Parathyroid adenoma (tissue), 2 donors: ENCODE data around the gene CNTNAP2.

Experiments
- H2AFZ ChIP-seq: fragments of 300-600 bp; sonication (generic); one replicate; pipeline ENCODE4 v1.7.0; 2017; ENCODE audit warnings: antibody characterized with exemption, mild to moderate bottlenecking
- H3K27ac ChIP-seq: fragments of 300-600 bp; sonication (generic); one replicate; pipeline ENCODE4 v1.7.0; 2017
- H3K27me3 ChIP-seq: fragments of 300-600 bp; sonication (generic); one replicate; pipeline ENCODE4 v1.7.0; 2017; ENCODE audit warnings: low read length; ENCODE audit not compliant: control insufficient read depth, insufficient read depth
- H3K36me3 ChIP-seq: fragments of 300-600 bp; sonication (generic); one replicate; pipeline ENCODE4 v1.7.0; 2017; ENCODE audit warnings: low read length; ENCODE audit not compliant: control insufficient read depth, insufficient read depth
- H3K4me1 ChIP-seq: fragments of 300-600 bp; sonication (generic); one replicate; pipeline ENCODE4 v1.7.0; 2017; ENCODE audit warnings: control low read depth
- H3K4me2 ChIP-seq: fragments of 300-600 bp; sonication (generic); one replicate; pipeline ENCODE4 v1.7.0; 2017; ENCODE audit warnings: low read length
- H3K4me3 ChIP-seq: fragments of 300-600 bp; sonication (generic); one replicate; pipeline ENCODE4 v1.7.0; 2017; ENCODE audit warnings: low read depth, low read length
- H3K79me2 ChIP-seq: fragments of 300-600 bp; sonication (generic); one replicate; pipeline ENCODE4 v1.7.0; 2017; ENCODE audit warnings: control low read depth
- H3K9ac ChIP-seq: fragments of 300-600 bp; sonication (generic); one replicate; pipeline ENCODE4 v1.7.0; 2017; ENCODE audit warnings: mild to moderate bottlenecking
- H3K9me3 ChIP-seq: fragments of 300-600 bp; sonication (generic); one replicate; pipeline ENCODE4 v1.7.0; 2017; ENCODE audit warnings: low read length; ENCODE audit not compliant: control insufficient read depth
- CTCF ChIP-seq: fragments of 300-600 bp; sonication (generic); IDR thresholded peaks from one replicate; pipeline ENCODE4 v1.7.0; 2017; ENCODE audit warnings: antibody characterized with exemption, mild to moderate bottlenecking
- donor health status: primary hyperparathyroidism.

Gene CNTNAP2

GRCh38 chr7:147496209-147496608, 1379.6 kb downstream of the CNTNAP2 start:
- H3K4me1 ChIP-seq, result no peaks in the 10 kb centered on the region
- no peak overlapping the region for H3K4me2 ChIP-seq
- H3K9ac ChIP-seq, result no peak overlapping the region
- no peak overlapping the region for H2AFZ ChIP-seq
- no peaks in the 10 kb centered on the region for H3K9me3 ChIP-seq
- H3K27ac ChIP-seq, result no peak overlapping the region
- H3K27me3 ChIP-seq, result no peaks in the 10 kb centered on the region
- no peaks in the 10 kb centered on the region for H3K79me2 ChIP-seq
- no peak for TF ChIP-seq CTCF
- no peaks in the 10 kb centered on the region for H3K36me3 ChIP-seq
- H3K4me3 ChIP-seq, result no peak overlapping the region

- H3K9me3 ChIP-seq, result no peaks in the 10 kb centered on the region
- H3K36me3 ChIP-seq, result no peaks in the 10 kb centered on the region
- no peak overlapping the region for H3K9ac ChIP-seq
- H3K4me2 ChIP-seq, result no peak overlapping the region
- no peaks in the 10 kb centered on the region for H3K4me1 ChIP-seq
- H3K27me3 ChIP-seq, result no peaks in the 10 kb centered on the region
- TF ChIP-seq CTCF, result no peak
- H3K79me2 ChIP-seq, result no peaks in the 10 kb centered on the region
- H2AFZ ChIP-seq, result no peak overlapping the region
- H3K4me3 ChIP-seq, result no peak overlapping the region
- H3K27ac ChIP-seq, result no peak overlapping the region
Measured at GRCh38 chr7:147497246-147497645, 1380.6 kb downstream of the CNTNAP2 start.

- Histone ChIP-seq H3K79me2 (no peaks in the 10 kb centered on the region), H3K4me1 (no peaks in the 10 kb centered on the region), H2AFZ (no peak overlapping the region), H3K9ac (no peak overlapping the region), H3K27me3 (no peaks in the 10 kb centered on the region), H3K27ac (no peak overlapping the region), H3K36me3 (no peaks in the 10 kb centered on the region), H3K4me2 (no peak overlapping the region), H3K4me3 (no peak overlapping the region), H3K9me3 (no peaks in the 10 kb centered on the region)
- TF ChIP-seq CTCF, result no peak
Measured at GRCh38 chr7:147498081-147498480, 1381.5 kb downstream of the CNTNAP2 start.

- no peaks in the 10 kb centered on the region for H3K27me3 ChIP-seq
- H3K79me2 ChIP-seq, result no peaks in the 10 kb centered on the region
- no peak overlapping the region for H3K9ac ChIP-seq
- no peak for TF ChIP-seq CTCF
- H3K4me2 ChIP-seq, result no peak overlapping the region
- no peaks in the 10 kb centered on the region for H3K9me3 ChIP-seq
- no peak overlapping the region for H3K27ac ChIP-seq
- H2AFZ ChIP-seq, result no peak overlapping the region
- no peaks in the 10 kb centered on the region for H3K36me3 ChIP-seq
- H3K4me3 ChIP-seq, result no peak overlapping the region
- H3K4me1 ChIP-seq, result no peaks in the 10 kb centered on the region
Measured at GRCh38 chr7:147509035-147509501, 1392.5 kb downstream of the CNTNAP2 start.

GRCh38 chr7:147509541-147510200, 1393.1 kb downstream of the CNTNAP2 start:
- Histone ChIP-seq H3K36me3 (no peaks in the 10 kb centered on the region), H3K27ac (no peak overlapping the region), H3K9ac (no peak overlapping the region), H3K4me2 (no peak overlapping the region), H3K9me3 (no peaks in the 10 kb centered on the region), H3K4me3 (no peak overlapping the region), H3K79me2 (no peaks in the 10 kb centered on the region), H2AFZ (no peak overlapping the region), H3K27me3 (no peaks in the 10 kb centered on the region), H3K4me1 (no peaks in the 10 kb centered on the region)
- no peak for TF ChIP-seq CTCF
